Neural progenitor cell (in vitro differentiated cells): ENCODE measurements around the gene KAT7. TPM values are rescaled to one million over a fixed set of nuclear protein-coding genes. Genes with fewer than 3 reads are reported as not detected.
A peak's percentile ranks its signal among the peaks of the same experiment; 100 is the strongest.

Experiments
- DNase-seq: peaks from one replicate; pipeline ENCODE4 v3.0.0-alpha.2; 2016; ENCODE audit warnings: low spot score
- H2AFZ ChIP-seq: fragments of 200-600 bp; sonication (generic); replicated peaks from 2 replicates; pipeline ENCODE4 v1.6.1; 2016; ENCODE audit warnings: antibody characterized with exemption
- H3F3A ChIP-seq: fragments of 200-600 bp; sonication (generic); 2 replicates; pipeline ENCODE4 v1.6.1; 2016; ENCODE audit warnings: antibody characterized with exemption, low read depth
- H3K27ac ChIP-seq: fragments of 200-600 bp; sonication (generic); 2 replicates; pipeline ENCODE4 v1.5.1; 2016; ENCODE audit warnings: mild to moderate bottlenecking
- H3K27me3 ChIP-seq: fragments of 200-600 bp; sonication (generic); 2 replicates; pipeline ENCODE4 v1.6.1; 2016; ENCODE audit warnings: mild to moderate bottlenecking, moderate library complexity
- H3K36me3 ChIP-seq: fragments of 200-600 bp; sonication (generic); 2 replicates; pipeline ENCODE4 v1.5.1; 2016
- H3K4me1 ChIP-seq: fragments of 200-600 bp; sonication (generic); 2 replicates; pipeline ENCODE4 v1.6.1; 2016; ENCODE audit warnings: mixed run types
- H3K4me2 ChIP-seq: fragments of 200-600 bp; sonication (generic); 2 replicates; pipeline ENCODE4 v1.6.1; 2016
- H3K4me3 ChIP-seq: fragments of 200-600 bp; sonication (generic); 2 replicates; pipeline ENCODE4 v1.5.1; 2016
- H3K79me2 ChIP-seq: fragments of 200-600 bp; sonication (generic); 2 replicates; pipeline ENCODE4 v1.6.1; 2016; ENCODE audit warnings: low read depth
- H3K9ac ChIP-seq: fragments of 200-600 bp; sonication (generic); 2 replicates; pipeline ENCODE4 v1.6.1; 2016
- H3K9me3 ChIP-seq: fragments of 200-600 bp; sonication (generic); 2 replicates; pipeline ENCODE4 v1.5.1; 2016; ENCODE audit warnings: low read depth
- H4K20me1 ChIP-seq: fragments of 200-600 bp; sonication (generic); 2 replicates; pipeline ENCODE4 v1.6.1; 2016; ENCODE audit warnings: low read depth
- H3K27ac Mint-ChIP-seq: 3 replicates; pipeline ENCODE4 v1.8.0; 2021; ENCODE audit warnings: mixed read lengths
- H3K27me3 Mint-ChIP-seq: 2 replicates; pipeline ENCODE4 v1.8.0; 2022; ENCODE audit warnings: low read depth, mild to moderate bottlenecking, inconsistent platforms, moderate library complexity, mixed read lengths; ENCODE audit not compliant: insufficient read depth
- H3K36me3 Mint-ChIP-seq: 3 replicates; pipeline ENCODE4 v1.8.0; 2021; ENCODE audit warnings: mixed read lengths
- H3K4me1 Mint-ChIP-seq: 3 replicates; pipeline ENCODE4 v1.8.0; 2021; ENCODE audit warnings: mixed read lengths
- H3K4me3 Mint-ChIP-seq: 3 replicates; pipeline ENCODE4 v1.8.0; 2021; ENCODE audit warnings: mild to moderate bottlenecking, moderate library complexity, mixed read lengths
- H3K9me3 Mint-ChIP-seq: 3 replicates; pipeline ENCODE4 v1.8.0; 2020; ENCODE audit warnings: mixed read lengths
- EZH2 ChIP-seq: fragments of 200-600 bp; sonication (generic); IDR thresholded peaks from 2 replicates; pipeline ENCODE4 v1.6.1; 2017; ENCODE audit warnings: antibody characterized with exemption, mild to moderate bottlenecking, moderate library complexity
- EZH2phosphoT487 ChIP-seq: fragments of 200-600 bp; sonication (generic); IDR thresholded peaks from 2 replicates; pipeline ENCODE4 v1.6.1; 2017; ENCODE audit warnings: antibody characterized with exemption
- total RNA-seq: library from RNA; depleted of rRNA; stranded (reverse); fragments of >200 nt; gene quantifications from 2 replicates; pipeline ENCODE4 v1.2.3, GENCODE V29; 2015; ENCODE audit warnings: low replicate concordance
- TF ChIP-seq, protein P1 (sequence below): fragments of 200-600 bp; sonication (generic); IDR thresholded peaks from 2 replicates; pipeline ENCODE4 v1.5.1; 2017; ENCODE audit warnings: antibody characterized with exemption, mild to moderate bottlenecking

The KAT7 gene
- total RNA-seq, 1 donor from 2014 or later: 139 TPM

DNA sequence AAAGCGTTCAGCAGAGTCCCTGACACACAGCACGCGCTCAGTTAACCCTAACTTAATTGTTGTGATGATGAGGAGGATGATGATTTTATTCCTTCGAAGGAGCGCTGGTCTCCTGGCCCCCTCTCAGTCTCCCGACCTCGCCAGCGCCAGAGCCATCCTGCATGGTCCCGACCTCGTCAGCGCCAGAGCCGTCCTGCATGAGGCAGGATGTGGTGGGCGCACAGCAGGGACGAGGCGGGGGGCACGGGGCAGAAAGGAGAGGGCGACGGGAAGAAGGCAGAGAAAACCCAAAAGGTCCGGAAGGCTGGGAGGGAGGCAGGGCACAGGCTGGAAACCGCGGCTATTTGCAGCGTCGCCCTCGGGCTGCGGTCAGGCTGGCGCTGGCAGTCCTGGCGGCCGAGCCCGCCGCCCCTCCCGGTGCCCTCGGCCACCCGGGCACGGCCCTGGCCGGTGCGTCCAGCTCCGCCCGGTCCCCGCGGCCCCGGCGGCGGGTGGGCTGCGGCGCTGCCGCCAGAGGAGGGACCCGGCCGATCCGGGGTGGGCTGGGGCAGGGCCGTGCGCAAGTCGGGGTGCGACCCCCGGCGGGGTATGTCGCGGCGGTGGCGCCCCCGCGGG is 62.4 kb downstream of the KAT7 start:
- no peaks in the 10 kb centered on the region for H3K36me3 ChIP-seq
- no peaks in the 10 kb centered on the region for H3K9me3 ChIP-seq
- no peaks in the 10 kb centered on the region for H4K20me1 ChIP-seq
- peaks cover 12% of the 10 kb centered on the region for H3K4me1 Mint-ChIP-seq
- no peak overlapping the region for H3K27ac ChIP-seq
- H3K4me2 ChIP-seq: peak overlapping the region; percentile 89
- peaks cover 21% of the 10 kb centered on the region for H3K27me3 Mint-ChIP-seq
- peaks cover 67% of the 10 kb centered on the region for H3K27me3 ChIP-seq
- TF ChIP-seq, protein P1, sequence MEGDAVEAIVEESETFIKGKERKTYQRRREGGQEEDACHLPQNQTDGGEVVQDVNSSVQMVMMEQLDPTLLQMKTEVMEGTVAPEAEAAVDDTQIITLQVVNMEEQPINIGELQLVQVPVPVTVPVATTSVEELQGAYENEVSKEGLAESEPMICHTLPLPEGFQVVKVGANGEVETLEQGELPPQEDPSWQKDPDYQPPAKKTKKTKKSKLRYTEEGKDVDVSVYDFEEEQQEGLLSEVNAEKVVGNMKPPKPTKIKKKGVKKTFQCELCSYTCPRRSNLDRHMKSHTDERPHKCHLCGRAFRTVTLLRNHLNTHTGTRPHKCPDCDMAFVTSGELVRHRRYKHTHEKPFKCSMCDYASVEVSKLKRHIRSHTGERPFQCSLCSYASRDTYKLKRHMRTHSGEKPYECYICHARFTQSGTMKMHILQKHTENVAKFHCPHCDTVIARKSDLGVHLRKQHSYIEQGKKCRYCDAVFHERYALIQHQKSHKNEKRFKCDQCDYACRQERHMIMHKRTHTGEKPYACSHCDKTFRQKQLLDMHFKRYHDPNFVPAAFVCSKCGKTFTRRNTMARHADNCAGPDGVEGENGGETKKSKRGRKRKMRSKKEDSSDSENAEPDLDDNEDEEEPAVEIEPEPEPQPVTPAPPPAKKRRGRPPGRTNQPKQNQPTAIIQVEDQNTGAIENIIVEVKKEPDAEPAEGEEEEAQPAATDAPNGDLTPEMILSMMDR: no peak
- TF ChIP-seq EZH2: peak; percentile 77
- peak; percentile 67 for TF ChIP-seq EZH2phosphoT487
- H3K79me2 ChIP-seq: no peaks in the 10 kb centered on the region
- H3K9me3 Mint-ChIP-seq: no peaks in the 10 kb centered on the region
- H3K4me3 ChIP-seq: peak overlapping the region; percentile 48
- H3K4me1 ChIP-seq: peaks cover 6% of the 10 kb centered on the region
- H3F3A ChIP-seq: peaks cover 19% of the 10 kb centered on the region
- no peak overlapping the region for H3K27ac Mint-ChIP-seq
- H3K36me3 Mint-ChIP-seq: no peaks in the 10 kb centered on the region
- peak; percentile 54 for DNase-seq
- peak overlapping the region; percentile 86 for H3K4me3 Mint-ChIP-seq
- H3K9ac ChIP-seq: no peak overlapping the region
- peak overlapping the region; percentile 45 for H2AFZ ChIP-seq

DNA sequence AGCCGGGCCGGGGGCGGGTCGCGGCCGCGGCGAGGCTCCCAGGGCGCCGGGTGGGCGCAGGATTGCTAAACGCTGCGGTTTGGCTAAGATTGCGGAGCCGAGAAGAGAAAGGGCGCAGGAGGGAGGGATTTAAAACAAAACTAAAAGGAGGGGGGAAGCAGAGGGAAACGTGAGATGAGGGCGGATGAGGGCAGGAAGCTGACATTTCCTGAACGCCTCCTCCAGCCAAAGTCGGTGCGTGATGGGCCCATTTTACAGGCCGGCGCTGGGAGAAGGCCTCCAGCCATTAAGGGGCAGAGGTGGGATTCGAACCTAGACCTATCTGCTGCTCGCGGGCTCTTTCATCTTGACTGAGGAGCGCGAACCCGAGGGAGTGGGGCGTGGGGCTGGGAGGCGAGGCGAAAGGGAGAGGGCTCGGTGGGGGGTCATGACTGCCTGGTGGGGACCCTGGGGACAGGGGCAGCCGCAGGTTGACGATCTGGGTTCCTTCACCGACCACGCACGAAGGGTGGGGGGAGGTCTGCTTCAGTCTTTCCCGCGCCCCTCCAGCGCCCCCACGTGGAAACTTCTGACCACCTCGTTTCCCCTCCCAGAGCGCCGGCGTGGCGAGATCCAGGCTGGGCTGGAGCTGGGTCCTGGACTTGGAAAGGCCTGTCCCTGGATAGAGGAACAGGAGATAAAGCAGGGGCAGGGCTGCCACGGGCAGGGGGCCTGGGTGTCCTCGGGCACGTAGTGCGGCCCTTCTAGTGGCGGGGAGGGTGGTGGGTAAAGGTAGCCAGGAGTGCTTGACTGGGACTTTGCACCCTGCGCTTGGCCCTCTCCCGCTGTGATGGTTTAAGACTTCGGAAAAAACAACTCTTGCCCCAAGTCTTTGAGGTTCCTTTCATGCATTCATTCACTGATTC is 63.2 kb downstream of the KAT7 start:
- Histone ChIP-seq H3K4me2 (peak overlapping the region; percentile 89), H2AFZ (peak overlapping the region; percentile 28)

DNA sequence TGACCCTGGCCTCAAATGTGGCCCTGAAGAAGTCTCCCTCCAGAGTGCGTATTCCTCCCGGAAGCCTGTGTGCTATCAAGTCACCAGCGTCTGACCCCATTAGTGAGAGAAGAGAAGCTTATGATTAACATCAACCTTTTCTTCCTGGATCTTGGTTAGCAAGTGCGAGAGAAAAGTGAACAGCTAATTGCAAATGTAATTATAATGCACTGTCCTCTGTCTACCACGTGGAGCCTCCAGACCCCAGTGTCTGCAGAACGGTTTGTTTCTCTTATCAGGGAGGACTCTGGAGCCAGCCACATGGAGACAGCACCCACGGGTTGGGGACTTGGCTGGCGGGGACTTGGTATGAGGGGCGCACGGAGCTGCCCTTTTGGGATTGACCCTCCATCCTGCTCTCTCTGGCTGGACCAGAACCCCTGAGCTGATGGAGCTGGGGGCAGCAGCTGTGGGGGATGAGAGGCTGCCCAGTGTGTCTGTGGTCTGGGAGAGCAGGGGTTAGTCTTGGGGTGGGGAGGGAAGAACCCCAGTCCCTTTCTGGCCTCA is 65.1 kb downstream of the KAT7 start:
- Mint-ChIP-seq H3K27ac (no peak overlapping the region), H3K27me3 (peaks cover 24% of the 10 kb centered on the region), H3K36me3 (no peaks in the 10 kb centered on the region), H3K9me3 (no peaks in the 10 kb centered on the region), H3K4me3 (no peak overlapping the region), H3K4me1 (peaks cover 8% of the 10 kb centered on the region)
- Histone ChIP-seq H3K4me1 (peaks cover 3% of the 10 kb centered on the region), H3K27ac (no peak overlapping the region), H3K79me2 (no peaks in the 10 kb centered on the region), H3K4me2 (no peak overlapping the region), H4K20me1 (no peaks in the 10 kb centered on the region), H3K27me3 (peaks cover 79% of the 10 kb centered on the region), H3F3A (peaks cover 6% of the 10 kb centered on the region), H3K9ac (no peak overlapping the region), H3K9me3 (no peaks in the 10 kb centered on the region), H3K4me3 (no peak overlapping the region), H3K36me3 (no peaks in the 10 kb centered on the region), H2AFZ (no peak overlapping the region)
- DNase-seq: no peak
- TF ChIP-seq EZH2 (no peak), EZH2phosphoT487 (no peak)
- TF ChIP-seq, protein P1: no peak

More for the DNA sequence above, 63.2 kb downstream of the KAT7 start:
- peaks cover 21% of the 10 kb centered on the region for H3K27me3 Mint-ChIP-seq
- DNase-seq: peak; percentile 89
- TF ChIP-seq EZH2phosphoT487: no peak
- TF ChIP-seq, protein P1: peak; percentile 82
- peak; percentile 48 for TF ChIP-seq EZH2
- Histone ChIP-seq H4K20me1 (no peaks in the 10 kb centered on the region), H3K27me3 (peaks cover 75% of the 10 kb centered on the region), H3K79me2 (no peaks in the 10 kb centered on the region), H3K9ac (no peak overlapping the region), H3K9me3 (no peaks in the 10 kb centered on the region), H3K36me3 (no peaks in the 10 kb centered on the region), H3K4me3 (peak overlapping the region; percentile 48), H3F3A (peaks cover 19% of the 10 kb centered on the region), H3K4me1 (peaks cover 6% of the 10 kb centered on the region), H3K27ac (no peak overlapping the region)
- no peaks in the 10 kb centered on the region for H3K9me3 Mint-ChIP-seq
- H3K4me1 Mint-ChIP-seq: peaks cover 12% of the 10 kb centered on the region
- no peak overlapping the region for H3K27ac Mint-ChIP-seq
- peak overlapping the region; percentile 83 for H3K4me3 Mint-ChIP-seq
- no peaks in the 10 kb centered on the region for H3K36me3 Mint-ChIP-seq
